Keratinocyte (primary cell): ENCODE results near the gene SLC5A2. TPM values are rescaled to one million over a fixed set of nuclear protein-coding genes. Genes with fewer than 3 reads are reported as not detected.
A peak's percentile ranks its signal among the peaks of the same experiment; 100 is the strongest.

Experiments used
- DNase-seq: peaks from one replicate; pipeline ENCODE4 v3.0.0-alpha.2; 2011; ENCODE audit warnings: low read depth, missing footprints, low spot score
- FAIRE-seq: peaks from 2 replicates; lab custom pipeline; 2011; peaks lifted over from hg19 to GRCh38; lab: Jason Lieb, UNC
- H2AFZ ChIP-seq: 2 replicates; pipeline ENCODE4 v1.6.0; 2012; ENCODE audit warnings: low read length, control low read depth, inconsistent platforms; ENCODE audit not compliant: control insufficient read depth
- H3K27ac ChIP-seq: 2 replicates; pipeline ENCODE4 v1.5.1; 2011; ENCODE audit warnings: low read length; ENCODE audit not compliant: control insufficient read depth, insufficient read depth
- H3K27me3 ChIP-seq: 3 replicates; pipeline ENCODE4 v1.6.0; 2011; ENCODE audit warnings: low read length; ENCODE audit not compliant: control insufficient read depth, insufficient read depth; ENCODE audit errors: extremely low read depth
- H3K36me3 ChIP-seq, 2 experiments: 2 replicates in 1 of 2; 3 replicates in 1 of 2; pipeline ENCODE4 v1.5.1; 2011; ENCODE audit warnings: low read length in 2 of 2, mild to moderate bottlenecking in 1 of 2; ENCODE audit not compliant: control insufficient read depth in 2 of 2, insufficient read depth in 2 of 2; ENCODE audit errors: extremely low read depth in 1 of 2
- H3K4me1 ChIP-seq: 3 replicates; pipeline ENCODE4 v1.5.1; 2011; ENCODE audit warnings: low read length; ENCODE audit not compliant: control insufficient read depth, insufficient read depth; ENCODE audit errors: extremely low read depth
- H3K4me2 ChIP-seq: 3 replicates; pipeline ENCODE4 v1.6.0; 2011; ENCODE audit warnings: low read depth, low read length; ENCODE audit not compliant: control insufficient read depth, insufficient read depth; ENCODE audit errors: extremely low read depth
- H3K4me3 ChIP-seq, 3 experiments: fragments of 200-600 bp in 1 of 3; sonication (generic) in 1 of 3; 2 replicates in 2 of 3; 3 replicates in 1 of 3; pipeline ENCODE4 v1.5.1; 2011 to 2016; ENCODE audit warnings: low read length in 3 of 3, mild to moderate bottlenecking in 3 of 3, control low read depth in 2 of 3, inconsistent platforms in 1 of 3, low read depth in 1 of 3, mixed read lengths in 1 of 3, mixed run types in 1 of 3, moderate library complexity in 1 of 3; ENCODE audit not compliant: control insufficient read depth in 2 of 3, insufficient read depth in 2 of 3; ENCODE audit errors: extremely low read depth in 1 of 3
- H3K79me2 ChIP-seq: 2 replicates; pipeline ENCODE4 v1.6.0; 2012; ENCODE audit warnings: low read length; ENCODE audit not compliant: control insufficient read depth, insufficient read depth
- H3K9ac ChIP-seq: 3 replicates; pipeline ENCODE4 v1.6.0; 2011; ENCODE audit warnings: low read length; ENCODE audit not compliant: control insufficient read depth, insufficient read depth; ENCODE audit errors: extremely low read depth
- H3K9me1 ChIP-seq: 3 replicates; pipeline ENCODE4 v1.6.0; 2011; ENCODE audit warnings: low read length; ENCODE audit not compliant: control insufficient read depth, insufficient read depth; ENCODE audit errors: extremely low read depth
- H3K9me3 ChIP-seq: 2 replicates; pipeline ENCODE4 v1.5.1; 2012; ENCODE audit warnings: low read depth, low read length; ENCODE audit not compliant: control insufficient read depth
- H4K20me1 ChIP-seq: 3 replicates; pipeline ENCODE4 v1.6.0; 2011; ENCODE audit warnings: low read length; ENCODE audit not compliant: control insufficient read depth, insufficient read depth; ENCODE audit errors: extremely low read depth
- CTCF ChIP-seq, 3 experiments: IDR thresholded peaks in 1 of 3; conservative IDR thresholded peaks in 1 of 3; optimal IDR thresholded peaks in 1 of 3; 2 replicates in 2 of 3; 3 replicates in 1 of 3; pipeline versions ENCODE3 to v1.5.1; 2011; ENCODE audit warnings: low read length in 3 of 3, mild to moderate bottlenecking in 3 of 3, moderate library complexity in 2 of 3, control low read depth in 1 of 3, inconsistent platforms in 1 of 3; ENCODE audit not compliant: insufficient read depth in 2 of 3; ENCODE audit errors: extremely low read depth in 1 of 3
- EZH2 ChIP-seq: IDR thresholded peaks from one replicate; pipeline ENCODE4 v1.6.1; 2012; ENCODE audit warnings: inconsistent platforms, mild to moderate bottlenecking, low read length, moderate library complexity
- dilution Hi-C: fragments of 300-500 bp; cut with MboI; formaldehyde crosslinking; loops from one replicate; pipeline ENCODE4 v1.7.0; 2020; ENCODE audit warnings: low sequenced_read_pairs; ENCODE audit not compliant: extremely low pct_ligation_motif_present
- polyA plus RNA-seq, 5 experiments: library from polyadenylated mRNA; depleted of rRNA in 3 of 5; stranded (reverse) in 3 of 5; stranded (forward) in 1 of 5; unstranded in 1 of 5; fragments of >200 nt; gene quantifications; 1 replicate in 1 of 5; 2 replicates in 3 of 5; 3 replicates in 1 of 5; pipeline versions ENCODE4 v1.2.1 to v1.2.3, GENCODE V29; 2011 to 2012; ENCODE audit warnings: missing spikeins in 2 of 5, low read depth in 1 of 5, low replicate concordance in 1 of 5

Gene SLC5A2
- polyA plus RNA-seq, 1 donor (not counting 4 experiments of a cell fraction or from before 2014, with no cell fraction given), result not detected

- H3K27ac ChIP-seq, result no peak overlapping the region
- no peaks in the 10 kb centered on the region for H4K20me1 ChIP-seq
- no peak overlapping the region for H2AFZ ChIP-seq
- H3K79me2 ChIP-seq, result no peaks in the 10 kb centered on the region
- no peak overlapping the region for H3K4me2 ChIP-seq
- no peaks in the 10 kb centered on the region for H3K27me3 ChIP-seq
- peaks cover 5% of the 10 kb centered on the region for H3K4me1 ChIP-seq
- dilution Hi-C loops, result no loop called here
- H3K36me3 ChIP-seq, result peaks cover 0 to 3% of the 10 kb centered on the region in 2 experiments
- DNase-seq, result no peak
- H3K9ac ChIP-seq, result no peak overlapping the region
- no peaks in the 10 kb centered on the region for H3K9me3 ChIP-seq
- no peak overlapping the region for H3K4me3 ChIP-seq
- H3K9me1 ChIP-seq, result no peaks in the 10 kb centered on the region
- FAIRE-seq, result no peak
- no peak for TF ChIP-seq CTCF (optimal IDR thresholded peaks at IDR 0.05 in 1 of 3, IDR thresholded peaks at IDR 0.05 in 1 of 3, conservative IDR thresholded peaks at IDR 0.05 in 1 of 3; ENCODE audit: extremely low read depth in 1 of 3, insufficient read depth in 2 of 3, low read length in 3 of 3)
- no peak for TF ChIP-seq EZH2
These were observed 7.0 kb upstream of the SLC5A2 start for GRCh38 chr16:31475946-31476302.

DNA sequence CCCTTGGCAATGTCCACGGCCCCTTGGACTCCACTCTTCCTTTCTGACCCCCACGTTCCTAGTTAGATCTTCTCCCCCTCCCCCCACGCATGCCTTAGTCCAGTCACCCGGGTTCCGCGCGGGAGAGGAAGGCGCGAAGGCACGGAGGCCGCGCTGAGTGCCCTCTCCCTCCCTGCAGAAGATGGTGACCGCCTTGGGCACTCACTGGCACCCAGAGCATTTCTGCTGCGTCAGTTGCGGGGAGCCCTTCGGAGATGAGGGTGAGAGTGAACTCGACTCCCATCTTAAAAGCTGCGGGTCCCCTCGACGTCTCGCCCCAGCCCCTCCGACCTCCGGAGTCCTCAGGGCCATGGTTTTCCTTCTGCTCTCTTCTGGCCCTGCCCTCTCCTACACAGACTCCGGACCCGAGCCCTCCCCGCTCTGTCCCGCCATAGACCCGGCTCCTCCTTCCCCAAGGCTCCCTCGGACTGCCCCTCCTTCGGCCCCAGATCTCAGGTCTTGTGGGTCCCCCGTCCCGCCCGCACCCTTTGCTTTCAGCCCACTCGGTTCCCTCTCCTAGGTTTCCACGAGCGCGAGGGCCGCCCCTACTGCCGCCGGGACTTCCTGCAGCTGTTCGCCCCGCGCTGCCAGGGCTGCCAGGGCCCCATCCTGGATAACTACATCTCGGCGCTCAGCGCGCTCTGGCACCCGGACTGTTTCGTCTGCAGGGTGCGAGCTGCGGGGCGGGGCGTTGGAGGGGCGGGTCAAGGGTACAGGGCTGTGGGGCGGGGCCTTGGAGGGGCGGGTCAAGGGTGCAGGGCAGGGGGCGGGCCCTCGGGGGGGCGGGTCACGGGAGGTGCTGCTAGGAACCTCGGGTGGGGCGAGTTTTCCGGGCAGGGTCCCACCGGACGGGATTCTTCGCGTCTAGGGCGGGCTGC, 6.4 kb upstream of the SLC5A2 start:
- H3K4me1 ChIP-seq, result peaks cover 4% of the 10 kb centered on the region
- H3K27ac ChIP-seq, result no peak overlapping the region
- FAIRE-seq (no peak), DNase-seq (no peak)
- peak overlapping the region; percentile 49 for H2AFZ ChIP-seq
- H3K9me1 ChIP-seq, result no peaks in the 10 kb centered on the region
- H3K79me2 ChIP-seq, result no peaks in the 10 kb centered on the region
- no peaks in the 10 kb centered on the region for H3K27me3 ChIP-seq
- peak overlapping the region in 2 of 3 experiments; percentile 6 to 29 for H3K4me3 ChIP-seq
- dilution Hi-C loops, result no loop called here
- peak overlapping the region; percentile 47 for H3K4me2 ChIP-seq
- H3K9ac ChIP-seq, result peak overlapping the region; percentile 41
- H3K9me3 ChIP-seq, result no peaks in the 10 kb centered on the region
- no peak for TF ChIP-seq EZH2
- no peak for TF ChIP-seq CTCF (optimal IDR thresholded peaks at IDR 0.05 in 1 of 3, IDR thresholded peaks at IDR 0.05 in 1 of 3, conservative IDR thresholded peaks at IDR 0.05 in 1 of 3; ENCODE audit: extremely low read depth in 1 of 3, insufficient read depth in 2 of 3, low read length in 3 of 3)
- peaks cover 0 to 3% of the 10 kb centered on the region in 2 experiments for H3K36me3 ChIP-seq
- H4K20me1 ChIP-seq, result no peaks in the 10 kb centered on the region
